ENCODE measurements around the gene PFDN6. TPM values are rescaled to one million over a fixed set of nuclear protein-coding genes. Genes with fewer than 3 reads are reported as not detected.

Gene PFDN6
- total RNA-seq, 6 experiments from 2014 or later: 23.8 to 35.2 (median 27.5) TPM

DNA sequence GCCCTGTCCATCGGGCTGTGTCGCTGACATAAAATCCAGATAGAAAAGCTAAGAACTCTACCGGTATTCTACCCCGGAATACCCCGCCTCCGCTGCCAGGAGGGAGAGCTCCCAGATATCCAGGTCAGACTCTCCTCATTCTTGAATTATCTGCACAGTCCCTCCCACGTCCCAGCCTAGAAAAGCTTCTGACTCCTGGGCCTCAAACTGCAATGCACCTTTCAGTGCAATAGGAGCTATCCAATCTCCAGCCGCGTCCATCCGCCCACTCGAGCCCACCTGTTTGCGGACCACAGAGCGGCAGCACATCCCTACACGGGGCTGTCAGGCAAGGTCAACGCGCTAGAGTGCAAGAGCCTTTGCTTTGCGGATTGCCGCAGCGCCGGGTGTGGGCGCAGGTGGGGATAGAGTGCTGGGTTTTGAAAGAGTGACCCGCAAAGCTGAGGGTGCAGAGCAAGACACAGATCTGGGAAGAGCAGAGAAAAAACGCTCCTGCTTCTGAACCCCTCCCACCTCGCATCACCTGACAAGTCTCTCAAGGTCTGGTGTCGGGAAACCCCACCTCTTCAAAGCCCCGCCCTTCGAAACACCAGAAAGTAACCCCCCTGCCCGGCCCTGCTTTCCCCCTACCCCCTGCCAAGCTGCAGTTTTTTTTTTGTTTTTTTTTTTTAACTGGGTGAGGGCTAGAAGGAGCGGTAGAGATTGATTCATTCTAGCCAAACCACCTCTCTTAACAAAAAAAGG, 23.1 kb downstream of the PFDN6 start:
- Histone ChIP-seq H3K27me3 (no peaks in the 10 kb centered on the region), H3K36me3 (peaks cover 0 to 4% (median 0%) of the 10 kb centered on the region in 4 donors)
- 1% methylated on average over 20 of the region's 29 CpGs for WGBS (ENCODE audit: insufficient coverage, low coverage, low lambda C conversion rate, missing lambda C conversion rate)

DNA sequence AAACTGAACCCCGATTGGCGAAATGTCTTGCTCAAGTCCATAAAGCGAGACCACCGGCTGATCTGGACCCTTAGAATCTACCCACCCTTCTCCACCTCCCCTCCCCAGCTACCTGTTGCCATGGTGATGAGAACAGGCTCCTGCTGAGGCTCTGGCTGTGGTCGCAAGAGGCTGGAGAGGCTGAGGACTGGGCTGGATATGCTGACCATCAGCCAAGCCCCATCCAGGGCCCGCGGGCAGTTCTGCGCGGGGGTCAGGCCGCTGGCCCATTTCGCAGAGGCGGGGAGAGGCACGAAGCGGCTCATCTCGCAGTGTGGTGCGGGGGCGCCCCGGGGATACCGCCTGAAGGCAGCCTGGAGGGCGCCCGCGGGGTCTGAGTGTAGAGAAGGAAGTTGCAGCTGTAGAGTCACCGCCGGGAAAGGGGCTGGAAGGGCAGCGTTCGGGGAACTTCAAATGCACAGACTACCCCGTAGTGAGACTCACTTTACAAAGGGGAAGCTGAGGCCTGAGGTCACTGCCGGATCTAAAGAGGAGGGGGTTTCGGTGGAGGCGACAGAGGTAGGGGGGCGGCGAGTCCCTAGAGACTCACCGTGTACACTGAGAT, 23.8 kb downstream of the PFDN6 start:
- Histone ChIP-seq H3K27ac (peak overlapping the region; percentile 94 to 99 (median 97)), H3K9me3 (no peaks in the 10 kb centered on the region), H3K4me1 (peaks cover 0 to 30% (median 0%) of the 10 kb centered on the region in 4 donors), H3K27me3 (no peaks in the 10 kb centered on the region), H3K4me3 (peak overlapping the region; percentile 79 to 93 (median 85)), H3K36me3 (peaks cover 0 to 4% (median 0%) of the 10 kb centered on the region in 4 donors)
- WGBS (ENCODE audit: insufficient coverage, low coverage, low lambda C conversion rate, missing lambda C conversion rate): 0% methylated on average over 25 of the region's 33 CpGs
- TF ChIP-seq POLR2A (IDR thresholded peaks at IDR 0.05): no peak
- TF ChIP-seq, protein P1, sequence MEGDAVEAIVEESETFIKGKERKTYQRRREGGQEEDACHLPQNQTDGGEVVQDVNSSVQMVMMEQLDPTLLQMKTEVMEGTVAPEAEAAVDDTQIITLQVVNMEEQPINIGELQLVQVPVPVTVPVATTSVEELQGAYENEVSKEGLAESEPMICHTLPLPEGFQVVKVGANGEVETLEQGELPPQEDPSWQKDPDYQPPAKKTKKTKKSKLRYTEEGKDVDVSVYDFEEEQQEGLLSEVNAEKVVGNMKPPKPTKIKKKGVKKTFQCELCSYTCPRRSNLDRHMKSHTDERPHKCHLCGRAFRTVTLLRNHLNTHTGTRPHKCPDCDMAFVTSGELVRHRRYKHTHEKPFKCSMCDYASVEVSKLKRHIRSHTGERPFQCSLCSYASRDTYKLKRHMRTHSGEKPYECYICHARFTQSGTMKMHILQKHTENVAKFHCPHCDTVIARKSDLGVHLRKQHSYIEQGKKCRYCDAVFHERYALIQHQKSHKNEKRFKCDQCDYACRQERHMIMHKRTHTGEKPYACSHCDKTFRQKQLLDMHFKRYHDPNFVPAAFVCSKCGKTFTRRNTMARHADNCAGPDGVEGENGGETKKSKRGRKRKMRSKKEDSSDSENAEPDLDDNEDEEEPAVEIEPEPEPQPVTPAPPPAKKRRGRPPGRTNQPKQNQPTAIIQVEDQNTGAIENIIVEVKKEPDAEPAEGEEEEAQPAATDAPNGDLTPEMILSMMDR (IDR thresholded peaks at IDR 0.05): no peak
- DNase-seq: peak in 2 of 3 donors; percentile 69 to 78
- peak; percentile 2 to 7 (median 6) for ATAC-seq
- intact Hi-C loops (cut with DNase I): no loop called here

More for the DNA sequence above, 23.1 kb downstream of the PFDN6 start:
- DNase-seq (peak; percentile 78 to 84 (median 82)), ATAC-seq (peak; percentile 60 to 68 (median 63))
- Histone ChIP-seq H3K9me3 (no peaks in the 10 kb centered on the region), H3K4me1 (peaks cover 0 to 29% (median 0%) of the 10 kb centered on the region in 4 donors), H3K27ac (peak overlapping the region; percentile 94 to 99 (median 97)), H3K4me3 (peak overlapping the region; percentile 79 to 93 (median 85))
- TF ChIP-seq, protein P1 (IDR thresholded peaks at IDR 0.05): no peak
- no peak for TF ChIP-seq POLR2A (IDR thresholded peaks at IDR 0.05)
- intact Hi-C loops (cut with DNase I): no loop called here

DNA sequence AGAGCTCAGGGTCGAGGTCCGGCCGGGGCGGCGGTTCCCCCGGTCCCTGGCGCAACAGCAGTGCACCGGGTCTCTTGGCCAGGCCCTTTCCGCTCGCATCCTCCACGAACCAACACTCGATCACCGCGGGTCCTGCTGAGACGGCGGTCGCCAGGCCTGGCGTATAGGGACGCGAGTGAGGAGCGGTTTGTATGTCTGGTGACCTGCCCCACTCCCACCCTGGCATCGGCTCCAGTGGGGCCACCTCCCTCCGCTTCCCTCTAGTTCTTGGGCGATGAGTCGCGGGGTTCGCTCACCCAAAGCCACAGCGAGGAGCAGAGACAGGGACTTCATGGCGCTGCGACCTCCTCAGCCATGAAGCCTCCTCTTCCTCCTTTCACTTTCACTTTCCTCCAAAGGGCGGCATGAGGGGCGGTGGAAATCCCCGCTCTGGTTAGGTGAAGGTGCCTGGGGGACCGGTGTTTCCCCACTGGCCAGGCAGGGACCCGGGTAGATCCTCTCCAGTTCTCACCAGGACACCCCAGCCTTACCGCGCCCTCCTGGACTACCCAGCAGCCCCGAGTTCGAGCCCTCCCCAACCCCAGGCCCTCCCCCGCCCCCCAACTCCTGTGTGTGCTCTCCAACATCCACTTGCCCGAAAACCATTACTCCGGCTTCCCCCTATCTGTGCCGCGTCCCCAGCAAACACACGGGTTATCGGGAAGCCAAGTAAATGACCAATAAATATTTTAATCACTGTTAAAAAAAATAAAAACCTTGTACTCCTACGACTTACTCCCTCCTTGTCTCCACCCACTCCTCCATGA, 24.5 kb downstream of the PFDN6 start, which contains the start of gene TAPBP:
Gene TAPBP (minus strand): TSS at position 370 of the 806 bp plus-strand sequence. CDS start 37 bp downstream, at position 333.
- TF ChIP-seq POLR2A (IDR thresholded peaks at IDR 0.05): peak; percentile 56
- TF ChIP-seq, protein P1 (IDR thresholded peaks at IDR 0.05): no peak
- H3K9me3 ChIP-seq: no peaks in the 10 kb centered on the region
- ATAC-seq (peak; percentile 36 to 51 (median 40)), DNase-seq (peak; percentile 72 to 77 (median 74))
- no peaks in the 10 kb centered on the region for H3K27me3 ChIP-seq
- 0% methylated on average over 18 of the region's 47 CpGs for WGBS (ENCODE audit: insufficient coverage, low coverage, low lambda C conversion rate, missing lambda C conversion rate)
- peak within 1 kb of the TSS; percentile 94 to 99 (median 97) for H3K27ac ChIP-seq
- H3K4me3 ChIP-seq: peak within 1 kb of the TSS; percentile 79 to 93 (median 85)
- intact Hi-C loops (cut with DNase I): no loop called here
- peaks cover 0 to 6% (median 0%) of the 10 kb centered on the region in 4 donors for H3K36me3 ChIP-seq
- peaks cover 0 to 38% (median 0%) of the 10 kb centered on the region in 4 donors for H3K4me1 ChIP-seq

DNA sequence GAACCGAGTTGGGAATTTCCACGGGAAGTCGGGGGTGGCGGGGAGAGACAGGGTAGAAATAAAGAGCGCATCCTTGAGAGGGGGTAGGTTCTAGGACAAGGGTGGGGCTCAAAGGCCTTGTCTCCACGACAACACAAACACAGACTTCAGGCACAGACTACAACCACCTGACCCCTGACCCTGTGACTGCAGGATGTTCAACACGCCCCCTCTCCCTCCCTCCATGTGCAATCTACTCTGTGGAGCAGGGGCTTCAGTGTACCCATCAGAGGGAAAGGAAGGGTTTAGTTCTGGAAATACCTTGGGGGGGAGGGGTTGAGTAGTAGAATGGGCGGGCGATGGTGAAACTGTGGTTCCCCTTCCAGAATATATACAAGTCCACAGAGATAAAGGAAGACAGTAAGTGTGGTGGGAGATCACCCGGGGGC, 25.1 kb downstream of the PFDN6 start:
- ATAC-seq: peak; percentile 10 to 48 (median 18)
- 1% methylated on average over 10 of the region's 10 CpGs for WGBS (ENCODE audit: insufficient coverage, low coverage, low lambda C conversion rate, missing lambda C conversion rate)
- Histone ChIP-seq H3K27ac (peak overlapping the region; percentile 94 to 99 (median 97)), H3K4me3 (peak overlapping the region; percentile 79 to 93 (median 85)), H3K36me3 (peaks cover 0 to 13% (median 3%) of the 10 kb centered on the region in 4 donors), H3K9me3 (no peaks in the 10 kb centered on the region), H3K4me1 (peaks cover 0 to 44% (median 0%) of the 10 kb centered on the region in 4 donors), H3K27me3 (no peaks in the 10 kb centered on the region)
- peak; percentile 45 to 68 (median 59) for DNase-seq
- TF ChIP-seq POLR2A (IDR thresholded peaks at IDR 0.05): no peak
- TF ChIP-seq, protein P1 (IDR thresholded peaks at IDR 0.05): no peak
- intact Hi-C loops (cut with DNase I): no loop called here

Data from right lobe of liver (tissue), 6 donors.